ENCODE data around the gene MGST3. TPM values are rescaled to one million over a fixed set of nuclear protein-coding genes. Genes with fewer than 3 reads are reported as not detected.
A peak's percentile ranks its signal among the peaks of the same experiment; 100 is the strongest.

Gene MGST3
- total and polyA plus RNA-seq, 2 of the 13 experiments (the other 11 are each of a cell fraction or from before 2014, with no cell fraction given): 59.7 to 61.2 TPM

DNA sequence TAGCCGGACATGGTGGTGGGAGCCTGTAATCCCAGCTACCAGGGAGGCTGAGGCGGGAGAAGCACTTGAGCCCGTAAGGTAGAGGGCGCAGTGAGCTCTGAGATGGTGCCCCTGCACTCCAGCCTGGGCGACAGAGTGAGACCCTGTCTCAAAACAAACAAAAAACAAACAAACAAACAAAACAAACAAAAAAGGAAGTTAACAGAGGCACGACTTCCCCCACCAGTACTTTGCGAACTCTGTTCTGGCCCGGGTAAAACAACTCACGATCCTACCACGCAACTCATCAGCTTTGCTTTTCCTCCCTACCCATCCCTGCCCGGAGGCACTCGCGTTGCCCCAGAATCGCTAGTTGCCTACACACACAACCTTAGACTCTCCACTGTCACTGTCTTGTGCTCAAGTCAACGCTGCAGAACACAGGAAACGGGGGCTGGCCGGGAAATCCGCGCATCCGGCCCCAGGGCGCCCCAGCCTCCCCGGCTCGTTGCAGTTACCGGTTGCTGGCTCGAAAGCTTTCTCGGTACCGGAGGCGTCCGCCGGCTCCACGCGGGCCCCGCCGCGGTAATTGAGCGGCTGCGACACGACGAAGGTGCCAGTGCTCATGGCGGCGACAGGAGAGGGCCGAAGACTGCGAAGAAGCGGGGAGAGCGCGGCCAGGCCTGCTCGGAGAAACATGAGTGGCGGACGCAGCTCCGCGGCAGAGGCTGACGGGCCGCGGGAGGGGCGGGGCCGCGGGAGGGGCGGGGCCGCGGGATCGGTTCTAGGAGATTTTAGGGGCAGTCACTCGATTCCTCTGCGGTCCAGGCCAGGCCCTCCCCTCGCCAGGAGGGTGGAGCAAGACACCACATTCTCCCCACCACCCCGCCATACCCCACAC, 67.1 kb downstream of the MGST3 start, which contains the start of gene ALDH9A1 (continued):
- TF ChIP-seq TCF12 (IDR thresholded peaks at IDR 0.05): no peak
- peak; percentile 36; the same call in 1 of the 2 replicates for TF ChIP-seq TCF12 (CRISPR knock-in tag; IDR thresholded peaks at IDR 0.05)
- TF ChIP-seq, protein P1, sequence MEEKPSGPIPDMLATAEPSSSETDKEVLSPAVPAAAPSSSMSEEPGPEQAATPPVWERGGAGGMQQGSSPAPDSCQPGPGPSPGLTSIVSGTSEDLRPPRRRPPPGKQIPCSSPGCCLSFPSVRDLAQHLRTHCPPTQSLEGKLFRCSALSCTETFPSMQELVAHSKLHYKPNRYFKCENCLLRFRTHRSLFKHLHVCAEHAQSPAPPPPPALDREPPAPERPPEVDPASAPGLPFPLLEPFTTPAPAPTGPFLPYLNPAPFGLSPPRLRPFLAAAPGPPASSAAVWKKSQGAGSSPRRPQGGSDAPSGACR (CRISPR knock-in tag; IDR thresholded peaks at IDR 0.05): peak; percentile 26; the same call in 1 of the 2 replicates
- TF ChIP-seq ZSCAN29 (CRISPR knock-in tag; conservative IDR thresholded peaks at IDR 0.05): 0 out of 2 replicates have a peak, but pooled peaks have one; percentile 42
- TF ChIP-seq POLR2AphosphoS2 (IDR thresholded peaks at IDR 0.05; ENCODE audit: low read depth, low read length): no peak
- no peak; the same call in 1 of the 2 replicates for TF ChIP-seq ZBTB8A (CRISPR knock-in tag; IDR thresholded peaks at IDR 0.05; ENCODE audit: borderline replicate concordance, low read depth)
- no peak for TF ChIP-seq ATF1 (CRISPR knock-in tag; IDR thresholded peaks at IDR 0.05)
- TF ChIP-seq POGK (CRISPR knock-in tag; conservative IDR thresholded peaks at IDR 0.05): peak; percentile 84
- no peak for TF ChIP-seq NONO (IDR thresholded peaks at IDR 0.05)
- TF ChIP-seq NONO (CRISPR knock-in tag; conservative IDR thresholded peaks at IDR 0.05): peak; percentile 88
- peak; percentile 78; the same call in 1 of the 2 replicates for TF ChIP-seq ZNF784 (CRISPR knock-in tag; IDR thresholded peaks at IDR 0.05; ENCODE audit: borderline replicate concordance)
- TF ChIP-seq ZFYVE20 (CRISPR knock-in tag; IDR thresholded peaks at IDR 0.05; ENCODE audit: borderline replicate concordance, low read depth): no peak
- no peak for TF ChIP-seq ZNF10 (CRISPR knock-in tag; IDR thresholded peaks at IDR 0.05; ENCODE audit: borderline replicate concordance, low read depth)
- peak; percentile 84 for TF ChIP-seq ZNF274 (CRISPR knock-in tag; IDR thresholded peaks at IDR 0.05)
- TF ChIP-seq CBX1 (IDR thresholded peaks at IDR 0.05; ENCODE audit: low read depth): peak; percentile 67
- TF ChIP-seq IKZF5 (CRISPR knock-in tag; IDR thresholded peaks at IDR 0.05): peak; percentile 73; the same call in 1 of the 2 replicates
- TF ChIP-seq ZSCAN30 (CRISPR knock-in tag; IDR thresholded peaks at IDR 0.05): no peak
- 0 out of 2 replicates have a peak, but pooled peaks have one; percentile 36 for TF ChIP-seq HBP1 (CRISPR knock-in tag; IDR thresholded peaks at IDR 0.05; ENCODE audit: low read depth)
